ENCODE data around the gene DENND2D. TPM values are rescaled to one million over a fixed set of nuclear protein-coding genes. Genes with fewer than 3 reads are reported as not detected.

The DENND2D gene
- total RNA-seq, 1 donor from 2014 or later = 2.6 TPM

- H3K36me3 Mint-ChIP-seq (ENCODE audit: insufficient read depth) = no peaks in the 10 kb centered on the region
- no peak overlapping the region for H3K4me3 Mint-ChIP-seq (ENCODE audit: low read depth)
- peaks cover 18% of the 10 kb centered on the region for H3K27me3 Mint-ChIP-seq
- no peak overlapping the region for H3K27ac Mint-ChIP-seq
- no peak for DNase-seq (ENCODE audit: low spot score, unreplicated experiment)
- TF ChIP-seq CTCF (IDR thresholded peaks at IDR 0.05; ENCODE audit: unreplicated experiment) = no peak
- H3K9me3 Mint-ChIP-seq (ENCODE audit: low read depth) = peaks cover 3% of the 10 kb centered on the region
- peaks cover 22% of the 10 kb centered on the region for H3K4me1 Mint-ChIP-seq (ENCODE audit: low read depth)
These were observed 9.2 kb upstream of the DENND2D start for GRCh38 chr1:111209622-111210021.

GRCh38 chr1:111208921-111209320 is 8.5 kb upstream of the DENND2D start:
- Mint-ChIP-seq H3K27ac (no peak overlapping the region), H3K9me3 (ENCODE audit: low read depth) (peaks cover 3% of the 10 kb centered on the region), H3K27me3 (peaks cover 19% of the 10 kb centered on the region), H3K36me3 (ENCODE audit: insufficient read depth) (no peaks in the 10 kb centered on the region), H3K4me1 (ENCODE audit: low read depth) (peaks cover 17% of the 10 kb centered on the region), H3K4me3 (ENCODE audit: low read depth) (no peak overlapping the region)
- no peak for TF ChIP-seq CTCF (IDR thresholded peaks at IDR 0.05; ENCODE audit: unreplicated experiment)
- no peak for DNase-seq (ENCODE audit: low spot score, unreplicated experiment)

- H3K27me3 Mint-ChIP-seq = peaks cover 19% of the 10 kb centered on the region
- DNase-seq (ENCODE audit: low spot score, unreplicated experiment) = no peak
- H3K4me3 Mint-ChIP-seq (ENCODE audit: low read depth) = no peak overlapping the region
- peaks cover 17% of the 10 kb centered on the region for H3K4me1 Mint-ChIP-seq (ENCODE audit: low read depth)
- no peak overlapping the region for H3K27ac Mint-ChIP-seq
- no peaks in the 10 kb centered on the region for H3K36me3 Mint-ChIP-seq (ENCODE audit: insufficient read depth)
- peaks cover 3% of the 10 kb centered on the region for H3K9me3 Mint-ChIP-seq (ENCODE audit: low read depth)
- no peak for TF ChIP-seq CTCF (IDR thresholded peaks at IDR 0.05; ENCODE audit: unreplicated experiment)
These were observed 5.2 kb upstream of the DENND2D start for GRCh38 chr1:111205714-111206050.

GRCh38 chr1:111204983-111205713 is 4.7 kb upstream of the DENND2D start:
- peaks cover 19% of the 10 kb centered on the region for H3K27me3 Mint-ChIP-seq
- H3K4me3 Mint-ChIP-seq (ENCODE audit: low read depth) = peak overlapping the region; percentile 19
- no peak for DNase-seq (ENCODE audit: low spot score, unreplicated experiment)
- TF ChIP-seq CTCF (IDR thresholded peaks at IDR 0.05; ENCODE audit: unreplicated experiment) = no peak
- H3K36me3 Mint-ChIP-seq (ENCODE audit: insufficient read depth) = no peaks in the 10 kb centered on the region
- H3K4me1 Mint-ChIP-seq (ENCODE audit: low read depth) = peaks cover 18% of the 10 kb centered on the region
- H3K9me3 Mint-ChIP-seq (ENCODE audit: low read depth) = peaks cover 3% of the 10 kb centered on the region
- no peak overlapping the region for H3K27ac Mint-ChIP-seq

GRCh38 chr1:111204201-111204982 is 3.9 kb upstream of the DENND2D start:
- TF ChIP-seq CTCF (IDR thresholded peaks at IDR 0.05; ENCODE audit: unreplicated experiment) = no peak
- H3K4me1 Mint-ChIP-seq (ENCODE audit: low read depth) = peaks cover 18% of the 10 kb centered on the region
- DNase-seq (ENCODE audit: low spot score, unreplicated experiment) = no peak
- no peak overlapping the region for H3K27ac Mint-ChIP-seq
- H3K9me3 Mint-ChIP-seq (ENCODE audit: low read depth) = peaks cover 3% of the 10 kb centered on the region
- peaks cover 19% of the 10 kb centered on the region for H3K27me3 Mint-ChIP-seq
- no peaks in the 10 kb centered on the region for H3K36me3 Mint-ChIP-seq (ENCODE audit: insufficient read depth)
- H3K4me3 Mint-ChIP-seq (ENCODE audit: low read depth) = peak overlapping the region; percentile 37

All from progenitor cell of endocrine pancreas (in vitro differentiated cells).